K562 (cell line): ENCODE measurements around the gene IFNK. TPM values are rescaled to one million over a fixed set of nuclear protein-coding genes. Genes with fewer than 3 reads are reported as not detected.

Experiments
- GATAD2A ChIP-seq: fragments of 450-650 bp; IDR thresholded peaks from 2 replicates; pipeline ENCODE4 v1.6.1; 2017
- GMEB1 ChIP-seq: fragments of 250-450 bp; sonication (Bioruptor Pico); IDR thresholded peaks from 2 replicates; pipeline ENCODE4 v1.4.0; 2020; ENCODE audit warnings: mild to moderate bottlenecking
- HOXB6 ChIP-seq: fragments of 250-450 bp; sonication (Bioruptor Pico); IDR thresholded peaks from 2 replicates; pipeline ENCODE4 v1.5.1; 2022; ENCODE audit warnings: mild to moderate bottlenecking, borderline replicate concordance
- MEF2D ChIP-seq: conservative IDR thresholded peaks from 2 replicates; pipeline ENCODE4 v1.6.1; 2016; ENCODE audit warnings: low read depth, missing genetic modification characterization, missing compliant biosample characterization
- SMAD4 ChIP-seq: fragments of 250-450 bp; sonication (Bioruptor Pico); conservative IDR thresholded peaks from 2 replicates; pipeline ENCODE4 v1.8.0; 2021; ENCODE audit warnings: inconsistent platforms, mild to moderate bottlenecking, moderate library complexity
- STAT5B ChIP-seq: fragments of 250-450 bp; sonication (Bioruptor Pico); IDR thresholded peaks from 2 replicates; pipeline ENCODE4 v1.8.0; 2021; ENCODE audit warnings: mild to moderate bottlenecking, inconsistent platforms
- ZBTB40 ChIP-seq, 2 experiments: fragments of 450-650 bp in 1 of 2; sonication (generic) in 1 of 2; formaldehyde crosslinking in 1 of 2; IDR thresholded peaks; 2 replicates each; pipeline versions ENCODE4 v1.7.1 to v1.9.0; 2016 to 2022; ENCODE audit warnings: inconsistent platforms in 1 of 2, mild to moderate bottlenecking in 1 of 2, missing genetic modification reagents in 1 of 2
- polyA plus RNA-seq, 8 experiments: library from polyadenylated mRNA; depleted of rRNA in 4 of 8; stranded (reverse) in 5 of 8; unstranded in 3 of 8; fragments of >200 nt; fragmentation: Nextera tagmentation in 2 of 8; fragmentation: Illumina TruSeq in 1 of 8; extraction: Ambion mirVana in 2 of 8; extraction: Trizol in 1 of 8; gene quantifications; 2 replicates each; pipeline versions ENCODE4 v1.2.1 to v1.2.3, GENCODE V29; 2011 to 2014; ENCODE audit warnings: inconsistent platforms in 1 of 8, missing spikeins in 1 of 8
- total RNA-seq, 7 experiments: library from RNA; depleted of rRNA in 6 of 7; stranded (reverse); fragments of >200 nt in 6 of 7; fragmentation: Illumina TruSeq in 2 of 7; extraction: Trizol in 2 of 7; gene quantifications; 2 replicates each; pipeline versions ENCODE4 v1.2.1 to v1.2.3, GENCODE V29; 2011 to 2021; ENCODE audit warnings: low replicate concordance in 1 of 7

IFNK gene
- total and polyA plus RNA-seq, 9 of the 15 experiments (the other 6 are each of a cell fraction or from before 2014, with no cell fraction given) = 0.11 TPM; not detected in 8

GRCh38 chr9:27566118-27566517, 42.0 kb downstream of the IFNK start (continued):
- TF ChIP-seq MEF2D (no peak), STAT5B (CRISPR knock-in tag) (no peak), HOXB6 (CRISPR knock-in tag) (no peak), GMEB1 (CRISPR knock-in tag) (no peak), ZBTB40 (IDR thresholded peaks at IDR 0.05) (no peak), ZBTB40 (CRISPR knock-in tag; IDR thresholded peaks at IDR 0.05) (no peak), SMAD4 (CRISPR knock-in tag) (no peak), GATAD2A (no peak)
